A549 (cell line): ENCODE measurements around the gene CCSER1.
"Not testable (repeated sequence)": the region's sequence is repeated elsewhere in the genome, so short reads cannot be mapped to it uniquely, and the experiment has no call there.

ENCODE experiments used
- CHD2 ChIP-seq: fragments of 150-350 bp; IDR thresholded peaks from 2 replicates; pipeline ENCODE4 v1.6.1; 2014; ENCODE audit warnings: low read length; ENCODE audit not compliant: partially characterized antibody
- FOSB ChIP-seq: fragments of 250-450 bp; sonication (Bioruptor Pico); IDR thresholded peaks from 2 replicates; pipeline ENCODE4 v1.5.0; 2020; ENCODE audit warnings: mild to moderate bottlenecking, moderate library complexity
- NFE2L2 ChIP-seq: fragments of 150-350 bp; conservative IDR thresholded peaks from 2 replicates; pipeline ENCODE4 v1.6.1; 2014; ENCODE audit warnings: low read length
- RCOR1 ChIP-seq: fragments of 150-350 bp; IDR thresholded peaks from 2 replicates; pipeline ENCODE4 v1.6.1; 2014; ENCODE audit warnings: antibody characterized with exemption, low read length, low read depth
- RFX5 ChIP-seq: fragments of 450-650 bp; IDR thresholded peaks from 2 replicates; pipeline ENCODE4 v1.7.1; 2014; ENCODE audit warnings: antibody characterized with exemption, mild to moderate bottlenecking, moderate library complexity
- ZFP36 ChIP-seq: fragments of 450-650 bp; IDR thresholded peaks from 2 replicates; pipeline ENCODE4 v1.6.1; 2014; ENCODE audit warnings: borderline replicate concordance; ENCODE audit not compliant: partially characterized antibody
- TF ChIP-seq, protein P1 (sequence below): fragments of >200 bp; sonication (Bioruptor Twin); formaldehyde crosslinking; IDR thresholded peaks from 3 replicates; pipeline ENCODE4 v1.5.1; 2016
- TF ChIP-seq, protein P2 (sequence below): fragments of 200-600 bp; sonication (generic); IDR thresholded peaks from 2 replicates; pipeline ENCODE4 v1.6.1; 2016; ENCODE audit warnings: antibody characterized with exemption, mild to moderate bottlenecking, moderate library complexity

DNA sequence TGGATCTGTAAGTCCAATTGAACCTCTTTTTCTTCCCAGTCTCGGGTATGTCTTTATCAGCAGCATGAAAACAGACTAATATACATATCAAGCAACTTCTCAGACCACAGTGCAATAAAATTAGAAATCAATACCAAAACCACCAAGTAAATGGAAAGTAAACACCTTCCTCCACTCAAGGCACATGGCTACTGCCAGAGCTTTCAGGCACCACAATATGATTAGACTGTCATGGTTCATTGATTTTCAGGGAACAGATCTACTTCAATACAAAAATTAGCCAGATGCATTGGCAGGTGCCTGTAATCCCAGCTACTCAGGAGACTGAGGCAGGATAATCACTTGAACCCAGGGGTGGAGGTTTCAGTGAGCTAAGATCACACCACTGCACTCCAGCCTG lies 776.2 kb downstream of the CCSER1 start:
- TF ChIP-seq, protein P1, sequence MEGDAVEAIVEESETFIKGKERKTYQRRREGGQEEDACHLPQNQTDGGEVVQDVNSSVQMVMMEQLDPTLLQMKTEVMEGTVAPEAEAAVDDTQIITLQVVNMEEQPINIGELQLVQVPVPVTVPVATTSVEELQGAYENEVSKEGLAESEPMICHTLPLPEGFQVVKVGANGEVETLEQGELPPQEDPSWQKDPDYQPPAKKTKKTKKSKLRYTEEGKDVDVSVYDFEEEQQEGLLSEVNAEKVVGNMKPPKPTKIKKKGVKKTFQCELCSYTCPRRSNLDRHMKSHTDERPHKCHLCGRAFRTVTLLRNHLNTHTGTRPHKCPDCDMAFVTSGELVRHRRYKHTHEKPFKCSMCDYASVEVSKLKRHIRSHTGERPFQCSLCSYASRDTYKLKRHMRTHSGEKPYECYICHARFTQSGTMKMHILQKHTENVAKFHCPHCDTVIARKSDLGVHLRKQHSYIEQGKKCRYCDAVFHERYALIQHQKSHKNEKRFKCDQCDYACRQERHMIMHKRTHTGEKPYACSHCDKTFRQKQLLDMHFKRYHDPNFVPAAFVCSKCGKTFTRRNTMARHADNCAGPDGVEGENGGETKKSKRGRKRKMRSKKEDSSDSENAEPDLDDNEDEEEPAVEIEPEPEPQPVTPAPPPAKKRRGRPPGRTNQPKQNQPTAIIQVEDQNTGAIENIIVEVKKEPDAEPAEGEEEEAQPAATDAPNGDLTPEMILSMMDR, result not testable (repeated sequence)
- not testable (repeated sequence) for TF ChIP-seq RCOR1; RFX5; NFE2L2; CHD2; ZFP36; FOSB (CRISPR knock-in tag)
- TF ChIP-seq, protein P2, sequence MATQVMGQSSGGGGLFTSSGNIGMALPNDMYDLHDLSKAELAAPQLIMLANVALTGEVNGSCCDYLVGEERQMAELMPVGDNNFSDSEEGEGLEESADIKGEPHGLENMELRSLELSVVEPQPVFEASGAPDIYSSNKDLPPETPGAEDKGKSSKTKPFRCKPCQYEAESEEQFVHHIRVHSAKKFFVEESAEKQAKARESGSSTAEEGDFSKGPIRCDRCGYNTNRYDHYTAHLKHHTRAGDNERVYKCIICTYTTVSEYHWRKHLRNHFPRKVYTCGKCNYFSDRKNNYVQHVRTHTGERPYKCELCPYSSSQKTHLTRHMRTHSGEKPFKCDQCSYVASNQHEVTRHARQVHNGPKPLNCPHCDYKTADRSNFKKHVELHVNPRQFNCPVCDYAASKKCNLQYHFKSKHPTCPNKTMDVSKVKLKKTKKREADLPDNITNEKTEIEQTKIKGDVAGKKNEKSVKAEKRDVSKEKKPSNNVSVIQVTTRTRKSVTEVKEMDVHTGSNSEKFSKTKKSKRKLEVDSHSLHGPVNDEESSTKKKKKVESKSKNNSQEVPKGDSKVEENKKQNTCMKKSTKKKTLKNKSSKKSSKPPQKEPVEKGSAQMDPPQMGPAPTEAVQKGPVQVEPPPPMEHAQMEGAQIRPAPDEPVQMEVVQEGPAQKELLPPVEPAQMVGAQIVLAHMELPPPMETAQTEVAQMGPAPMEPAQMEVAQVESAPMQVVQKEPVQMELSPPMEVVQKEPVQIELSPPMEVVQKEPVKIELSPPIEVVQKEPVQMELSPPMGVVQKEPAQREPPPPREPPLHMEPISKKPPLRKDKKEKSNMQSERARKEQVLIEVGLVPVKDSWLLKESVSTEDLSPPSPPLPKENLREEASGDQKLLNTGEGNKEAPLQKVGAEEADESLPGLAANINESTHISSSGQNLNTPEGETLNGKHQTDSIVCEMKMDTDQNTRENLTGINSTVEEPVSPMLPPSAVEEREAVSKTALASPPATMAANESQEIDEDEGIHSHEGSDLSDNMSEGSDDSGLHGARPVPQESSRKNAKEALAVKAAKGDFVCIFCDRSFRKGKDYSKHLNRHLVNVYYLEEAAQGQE, result not testable (repeated sequence)
